LNCaP clone FGC (cell line): ENCODE data around the gene SLC9A3.
A peak's percentile ranks its signal among the peaks of the same experiment; 100 is the strongest.

Source experiments
- DNase-seq: peaks from one replicate; pipeline ENCODE4 v3.0.0-alpha.2; 2011; ENCODE audit warnings: low read depth
- H3K4me3 ChIP-seq: 2 replicates; pipeline ENCODE4 v1.5.1; 2011; ENCODE audit warnings: mild to moderate bottlenecking, low read depth, low read length, control low read depth
- CTCF ChIP-seq: IDR thresholded peaks from 2 replicates; pipeline ENCODE4 v1.5.1; 2012; ENCODE audit warnings: mild to moderate bottlenecking; ENCODE audit not compliant: control insufficient read depth, insufficient read depth; ENCODE audit errors: extremely low read depth

SLC9A3 gene

GRCh38 chr5:520196-520849 is 3.9 kb downstream of the SLC9A3 start:
- DNase-seq, result no peak
- no peak overlapping the region for H3K4me3 ChIP-seq
- no peak for TF ChIP-seq CTCF

GRCh38 chr5:518721-519120 is 5.5 kb downstream of the SLC9A3 start:
- H3K4me3 ChIP-seq, result no peak overlapping the region
- DNase-seq, result no peak
- TF ChIP-seq CTCF, result no peak

- no peak overlapping the region for H3K4me3 ChIP-seq
- no peak for DNase-seq
- no peak for TF ChIP-seq CTCF
Measured at GRCh38 chr5:517535-518100, 6.6 kb downstream of the SLC9A3 start.

GRCh38 chr5:516980-517379 is 7.3 kb downstream of the SLC9A3 start:
- no peak overlapping the region for H3K4me3 ChIP-seq
- no peak for TF ChIP-seq CTCF
- no peak for DNase-seq

GRCh38 chr5:516338-516925 is 7.8 kb downstream of the SLC9A3 start:
- no peak for DNase-seq
- no peak for TF ChIP-seq CTCF
- H3K4me3 ChIP-seq, result no peak overlapping the region

GRCh38 chr5:515273-515836 is 8.9 kb downstream of the SLC9A3 start:
- DNase-seq, result peak; percentile 10
- TF ChIP-seq CTCF, result no peak
- no peak overlapping the region for H3K4me3 ChIP-seq
